Prostate gland (tissue), 2 donors: Measurements from ENCODE around the gene RTF1.

Experiments
- CTCF ChIP-seq, 4 experiments: fragments of 200-600 bp in 2 of 4; fragments of 450-650 bp in 2 of 4; sonication (generic) in 2 of 4; IDR thresholded peaks; 1 replicate in 3 of 4; 2 replicates in 1 of 4; pipeline ENCODE4 v1.5.1; 2016 to 2019; ENCODE audit warnings: antibody characterized with exemption in 4 of 4, mild to moderate bottlenecking in 2 of 4, moderate library complexity in 2 of 4
- POLR2A ChIP-seq: fragments of 450-650 bp; IDR thresholded peaks from one replicate; pipeline ENCODE4 v1.6.1; 2016; ENCODE audit warnings: antibody characterized with exemption, mild to moderate bottlenecking
- POLR2AphosphoS5 ChIP-seq: sonication (generic); formaldehyde crosslinking; IDR thresholded peaks from one replicate; pipeline ENCODE4 v1.6.1; 2017; ENCODE audit warnings: antibody characterized with exemption

GRCh38 chr15:41445399-41445798, 28.5 kb downstream of the RTF1 start:
- TF ChIP-seq POLR2AphosphoS5 (no peak), POLR2A (no peak), CTCF (IDR thresholded peaks at IDR 0.05) (no peak)
